ENCODE measurements around the gene BAAT.
A peak's percentile ranks its signal among the peaks of the same experiment; 100 is the strongest.

Gene BAAT

DNA sequence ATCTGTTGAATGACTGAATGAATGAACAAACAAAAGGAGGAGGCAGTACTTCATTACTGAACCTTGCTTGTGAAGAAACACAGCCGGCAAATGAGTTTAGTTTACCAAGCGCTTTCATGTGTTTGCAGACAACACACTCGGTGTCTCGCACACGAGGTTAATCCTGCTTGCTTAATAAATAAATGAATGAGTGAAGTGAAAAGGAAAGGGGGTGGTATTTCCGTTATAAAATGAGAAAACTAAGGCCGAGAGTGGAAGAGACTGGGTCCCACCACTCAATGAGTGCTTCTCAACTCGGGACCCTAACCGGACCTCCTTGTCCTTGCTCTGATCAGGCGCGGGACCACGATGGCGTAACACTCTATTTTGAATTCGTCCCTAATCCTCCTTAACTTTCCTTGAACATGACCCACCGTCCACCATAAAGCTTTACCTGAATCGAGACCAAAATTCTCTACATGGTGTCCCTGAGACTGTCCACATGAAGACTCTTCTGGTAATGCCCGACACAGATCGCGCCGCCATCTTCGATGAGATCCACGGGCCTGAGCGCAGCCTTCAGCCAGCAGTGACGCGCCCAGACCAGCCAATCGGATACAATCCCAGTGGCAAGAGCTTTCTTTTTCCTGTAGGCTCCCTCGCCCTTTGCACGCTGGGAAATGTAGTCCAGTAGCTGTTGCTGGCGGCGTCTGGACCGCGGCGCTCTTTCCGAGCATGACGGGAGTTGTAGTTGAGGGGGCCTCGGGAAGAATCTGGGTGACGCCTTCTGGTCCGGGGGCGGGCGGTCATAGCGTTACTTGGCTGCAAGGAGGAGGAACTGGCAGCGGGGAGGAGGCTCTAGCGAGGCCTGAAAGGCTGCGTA, 13.5 kb upstream of the BAAT start, which contains the start of the genes MRPL50 and ZNF189:
Gene MRPL50 (minus strand): TSS at position 551 of the 862 bp plus-strand sequence. CDS start 26 bp downstream, at position 525.
Gene ZNF189 (plus strand): TSS at position 784 of the 862 bp plus-strand sequence. CDS start 306 bp downstream, outside the sequence.
- TF ChIP-seq, protein P1, sequence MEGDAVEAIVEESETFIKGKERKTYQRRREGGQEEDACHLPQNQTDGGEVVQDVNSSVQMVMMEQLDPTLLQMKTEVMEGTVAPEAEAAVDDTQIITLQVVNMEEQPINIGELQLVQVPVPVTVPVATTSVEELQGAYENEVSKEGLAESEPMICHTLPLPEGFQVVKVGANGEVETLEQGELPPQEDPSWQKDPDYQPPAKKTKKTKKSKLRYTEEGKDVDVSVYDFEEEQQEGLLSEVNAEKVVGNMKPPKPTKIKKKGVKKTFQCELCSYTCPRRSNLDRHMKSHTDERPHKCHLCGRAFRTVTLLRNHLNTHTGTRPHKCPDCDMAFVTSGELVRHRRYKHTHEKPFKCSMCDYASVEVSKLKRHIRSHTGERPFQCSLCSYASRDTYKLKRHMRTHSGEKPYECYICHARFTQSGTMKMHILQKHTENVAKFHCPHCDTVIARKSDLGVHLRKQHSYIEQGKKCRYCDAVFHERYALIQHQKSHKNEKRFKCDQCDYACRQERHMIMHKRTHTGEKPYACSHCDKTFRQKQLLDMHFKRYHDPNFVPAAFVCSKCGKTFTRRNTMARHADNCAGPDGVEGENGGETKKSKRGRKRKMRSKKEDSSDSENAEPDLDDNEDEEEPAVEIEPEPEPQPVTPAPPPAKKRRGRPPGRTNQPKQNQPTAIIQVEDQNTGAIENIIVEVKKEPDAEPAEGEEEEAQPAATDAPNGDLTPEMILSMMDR (IDR thresholded peaks at IDR 0.05; ENCODE audit: low read depth, low read length) = no peak

DNA sequence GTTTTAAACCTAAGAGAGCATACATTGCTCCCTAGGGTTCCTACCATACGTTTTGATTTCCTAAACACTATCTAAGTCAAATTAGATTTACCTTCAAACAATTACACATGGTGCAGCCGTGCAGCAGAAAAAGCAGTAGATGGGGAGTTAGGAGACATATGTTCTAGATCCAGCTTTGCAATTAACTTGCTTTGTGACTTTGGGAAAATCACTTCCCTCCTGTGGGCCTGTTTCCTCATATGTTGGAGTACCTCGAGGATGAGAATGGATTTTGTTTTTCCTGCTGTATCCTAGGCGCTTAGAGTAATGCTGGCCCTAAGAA, 12.9 kb upstream of the BAAT start:
- H3K4me3 ChIP-seq (ENCODE audit: low read depth, low read length) = peak overlapping the region; percentile 74
- TF ChIP-seq, protein P1 (IDR thresholded peaks at IDR 0.05; ENCODE audit: low read depth, low read length) = no peak

More for the DNA sequence above, 13.5 kb upstream of the BAAT start, which contains the start of the genes MRPL50 and ZNF189:
- peak within 1 kb of the TSS; percentile 74 for H3K4me3 ChIP-seq (ENCODE audit: low read depth, low read length)

DNA sequence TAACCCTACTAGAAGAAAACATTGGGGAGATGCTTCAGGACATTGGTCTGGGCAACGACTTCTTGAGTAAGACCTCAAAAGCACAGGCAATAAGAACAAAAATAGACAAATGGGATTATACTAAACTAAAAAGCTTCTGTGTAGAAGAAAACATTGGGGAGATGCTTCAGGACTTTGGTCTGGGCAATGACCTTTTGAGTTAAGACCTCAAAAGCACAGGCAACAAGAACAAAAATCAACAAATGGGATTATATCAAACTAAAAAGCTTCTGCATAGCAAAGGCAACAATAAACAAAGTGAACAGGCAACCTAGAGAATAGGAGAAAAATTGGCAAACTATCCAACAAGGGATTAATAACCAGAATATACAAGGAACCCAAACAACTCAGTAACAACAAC, 9.9 kb upstream of the BAAT start:
- TF ChIP-seq, protein P1 (IDR thresholded peaks at IDR 0.05; ENCODE audit: low read depth, low read length) = no peak
- no peak overlapping the region for H3K4me3 ChIP-seq (ENCODE audit: low read depth, low read length)

DNA sequence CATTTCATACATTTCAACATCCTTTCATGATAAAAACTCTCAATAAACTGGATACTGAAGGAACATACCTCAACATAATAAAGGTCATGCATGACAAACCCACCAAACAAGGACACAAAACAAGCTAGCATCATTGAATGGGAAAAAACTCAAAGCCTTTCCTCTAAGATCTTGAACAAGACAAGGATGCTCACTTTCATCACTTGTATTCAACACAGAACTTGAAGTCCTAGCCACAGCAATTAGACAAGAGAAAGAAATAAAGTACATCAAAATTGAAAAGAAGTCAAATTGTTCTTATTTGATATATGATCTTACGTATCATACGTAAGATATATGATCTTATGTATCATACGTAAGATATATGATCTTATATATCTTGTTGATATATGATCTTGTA, 8.3 kb upstream of the BAAT start:
- TF ChIP-seq, protein P1 (IDR thresholded peaks at IDR 0.05; ENCODE audit: low read depth, low read length) = no peak
- no peak overlapping the region for H3K4me3 ChIP-seq (ENCODE audit: low read depth, low read length)

GRCh38 chr9:101388507-101388993, 3.7 kb upstream of the BAAT start:
- TF ChIP-seq, protein P1 (IDR thresholded peaks at IDR 0.05; ENCODE audit: low read depth, low read length) = no peak
- no peak overlapping the region for H3K4me3 ChIP-seq (ENCODE audit: low read depth, low read length)

GRCh38 chr9:101387871-101388506, 3.2 kb upstream of the BAAT start:
- no peak overlapping the region for H3K4me3 ChIP-seq (ENCODE audit: low read depth, low read length)
- TF ChIP-seq, protein P1 (IDR thresholded peaks at IDR 0.05; ENCODE audit: low read depth, low read length) = peak; percentile 50

DNA sequence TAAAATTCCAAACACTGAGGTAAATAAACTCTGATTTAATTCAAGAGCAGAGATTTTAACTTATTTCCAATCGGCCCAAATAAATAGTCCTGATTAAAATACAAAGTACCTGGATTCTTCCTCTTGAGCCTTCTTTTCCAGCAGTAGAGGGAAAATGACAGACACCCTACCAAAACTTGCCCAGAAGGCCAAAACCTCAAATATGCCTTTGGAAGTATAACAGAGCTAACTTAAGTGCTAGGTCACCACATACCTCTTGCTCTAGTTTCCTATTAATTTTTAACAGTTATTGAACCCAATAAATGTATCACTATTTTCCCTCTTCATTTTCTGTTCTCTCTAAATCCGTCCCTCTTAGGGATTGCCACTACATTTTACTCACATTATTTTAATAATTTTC, 1.4 kb downstream of the BAAT start:
- H3K4me3 ChIP-seq (ENCODE audit: low read depth, low read length) = no peak overlapping the region
- TF ChIP-seq, protein P1 (IDR thresholded peaks at IDR 0.05; ENCODE audit: low read depth, low read length) = no peak

All from WI38 (cell line).